Measurements from ENCODE around the gene KRTAP2-3. TPM values are rescaled to one million over a fixed set of nuclear protein-coding genes. Genes with fewer than 3 reads are reported as not detected.

KRTAP2-3 gene
- total RNA-seq, 1 experiment from 2014 or later = 6.3 TPM

DNA sequence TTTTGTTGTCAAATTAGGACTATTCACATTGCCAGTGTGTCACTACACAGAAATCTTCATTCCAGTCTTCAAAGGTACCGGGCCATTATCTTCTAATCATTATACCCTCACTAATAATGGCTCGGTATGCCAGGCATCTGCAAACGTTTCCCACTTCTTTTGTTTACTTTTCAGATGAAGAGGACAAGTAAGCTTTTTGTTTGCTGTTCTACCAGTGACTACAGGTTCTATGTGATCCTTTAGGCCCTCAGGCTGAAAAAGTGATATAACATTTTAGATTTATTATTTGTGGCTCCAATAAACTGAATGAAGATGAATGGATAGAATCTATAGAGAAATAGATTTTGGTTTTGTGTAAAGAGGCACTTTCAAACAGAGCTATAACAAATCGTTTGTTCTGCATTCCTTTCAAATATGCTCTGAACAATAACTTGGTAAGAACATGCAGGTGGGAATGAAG lies 50.6 kb downstream of the KRTAP2-3 start:
- RAD21 ChIA-PET (ENCODE audit: low non-redundant PET in 1 of 2, low total read pairs in 2 of 2, uncharacterized antibody in 2 of 2, unreplicated experiment in 2 of 2) = no interaction called here
- CTCF ChIA-PET = interaction anchor here (0.6 kb wide), 1 partner anchor 487 kb away, joined by 3 read pairs; no protein-coding TSS in a partner anchor
- H3K4me1 ChIP-seq (ENCODE audit: control insufficient read depth in 1 of 2, insufficient read depth in 2 of 2, low read length in 2 of 2) = peaks cover 0 to 6% of the 10 kb centered on the region in 2 experiments; a peak in 2 of 4 replicates
- TF ChIP-seq, protein P1, sequence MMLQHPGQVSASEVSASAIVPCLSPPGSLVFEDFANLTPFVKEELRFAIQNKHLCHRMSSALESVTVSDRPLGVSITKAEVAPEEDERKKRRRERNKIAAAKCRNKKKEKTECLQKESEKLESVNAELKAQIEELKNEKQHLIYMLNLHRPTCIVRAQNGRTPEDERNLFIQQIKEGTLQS (IDR thresholded peaks at IDR 0.05) = no peak
- TF ChIP-seq, protein P2, sequence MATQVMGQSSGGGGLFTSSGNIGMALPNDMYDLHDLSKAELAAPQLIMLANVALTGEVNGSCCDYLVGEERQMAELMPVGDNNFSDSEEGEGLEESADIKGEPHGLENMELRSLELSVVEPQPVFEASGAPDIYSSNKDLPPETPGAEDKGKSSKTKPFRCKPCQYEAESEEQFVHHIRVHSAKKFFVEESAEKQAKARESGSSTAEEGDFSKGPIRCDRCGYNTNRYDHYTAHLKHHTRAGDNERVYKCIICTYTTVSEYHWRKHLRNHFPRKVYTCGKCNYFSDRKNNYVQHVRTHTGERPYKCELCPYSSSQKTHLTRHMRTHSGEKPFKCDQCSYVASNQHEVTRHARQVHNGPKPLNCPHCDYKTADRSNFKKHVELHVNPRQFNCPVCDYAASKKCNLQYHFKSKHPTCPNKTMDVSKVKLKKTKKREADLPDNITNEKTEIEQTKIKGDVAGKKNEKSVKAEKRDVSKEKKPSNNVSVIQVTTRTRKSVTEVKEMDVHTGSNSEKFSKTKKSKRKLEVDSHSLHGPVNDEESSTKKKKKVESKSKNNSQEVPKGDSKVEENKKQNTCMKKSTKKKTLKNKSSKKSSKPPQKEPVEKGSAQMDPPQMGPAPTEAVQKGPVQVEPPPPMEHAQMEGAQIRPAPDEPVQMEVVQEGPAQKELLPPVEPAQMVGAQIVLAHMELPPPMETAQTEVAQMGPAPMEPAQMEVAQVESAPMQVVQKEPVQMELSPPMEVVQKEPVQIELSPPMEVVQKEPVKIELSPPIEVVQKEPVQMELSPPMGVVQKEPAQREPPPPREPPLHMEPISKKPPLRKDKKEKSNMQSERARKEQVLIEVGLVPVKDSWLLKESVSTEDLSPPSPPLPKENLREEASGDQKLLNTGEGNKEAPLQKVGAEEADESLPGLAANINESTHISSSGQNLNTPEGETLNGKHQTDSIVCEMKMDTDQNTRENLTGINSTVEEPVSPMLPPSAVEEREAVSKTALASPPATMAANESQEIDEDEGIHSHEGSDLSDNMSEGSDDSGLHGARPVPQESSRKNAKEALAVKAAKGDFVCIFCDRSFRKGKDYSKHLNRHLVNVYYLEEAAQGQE (IDR thresholded peaks at IDR 0.05; ENCODE audit: low read depth) = no peak
- TF ChIP-seq ZNF274 (IDR thresholded peaks at IDR 0.05; ENCODE audit: low read depth, low read length) (no peak), CEBPB (IDR thresholded peaks at IDR 0.05; ENCODE audit: low read depth) (no peak), RAD21 (IDR thresholded peaks at IDR 0.05; ENCODE audit: low read depth) (no peak), EZH2 (IDR thresholded peaks at IDR 0.05) (no peak), YY1 (IDR thresholded peaks at IDR 0.05; ENCODE audit: extremely low read depth, insufficient replicate concordance, low read depth, low read length) (no peak), POLR2AphosphoS5 (IDR thresholded peaks at IDR 0.05; ENCODE audit: low read depth, low read length) (no peak), SP1 (IDR thresholded peaks at IDR 0.05; ENCODE audit: low read depth) (no peak), FOSL1 (IDR thresholded peaks at IDR 0.05; ENCODE audit: low read depth) (no peak), SRF (IDR thresholded peaks at IDR 0.05; ENCODE audit: low read depth) (no peak)
- TF ChIP-seq, protein P3, sequence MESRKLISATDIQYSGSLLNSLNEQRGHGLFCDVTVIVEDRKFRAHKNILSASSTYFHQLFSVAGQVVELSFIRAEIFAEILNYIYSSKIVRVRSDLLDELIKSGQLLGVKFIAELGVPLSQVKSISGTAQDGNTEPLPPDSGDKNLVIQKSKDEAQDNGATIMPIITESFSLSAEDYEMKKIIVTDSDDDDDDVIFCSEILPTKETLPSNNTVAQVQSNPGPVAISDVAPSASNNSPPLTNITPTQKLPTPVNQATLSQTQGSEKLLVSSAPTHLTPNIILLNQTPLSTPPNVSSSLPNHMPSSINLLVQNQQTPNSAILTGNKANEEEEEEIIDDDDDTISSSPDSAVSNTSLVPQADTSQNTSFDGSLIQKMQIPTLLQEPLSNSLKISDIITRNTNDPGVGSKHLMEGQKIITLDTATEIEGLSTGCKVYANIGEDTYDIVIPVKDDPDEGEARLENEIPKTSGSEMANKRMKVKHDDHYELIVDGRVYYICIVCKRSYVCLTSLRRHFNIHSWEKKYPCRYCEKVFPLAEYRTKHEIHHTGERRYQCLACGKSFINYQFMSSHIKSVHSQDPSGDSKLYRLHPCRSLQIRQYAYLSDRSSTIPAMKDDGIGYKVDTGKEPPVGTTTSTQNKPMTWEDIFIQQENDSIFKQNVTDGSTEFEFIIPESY (IDR thresholded peaks at IDR 0.05; ENCODE audit: extremely low read depth, insufficient replicate concordance, low read length) = no peak
- H2AFZ ChIP-seq (ENCODE audit: low read depth, low read length, poor library complexity, severe bottlenecking) = no peak overlapping the region
- no peaks in the 10 kb centered on the region for H3K9me3 ChIP-seq (ENCODE audit: control insufficient read depth in 1 of 2, insufficient read depth in 1 of 2, low read depth in 1 of 2, low read length in 2 of 2)
- no peak overlapping the region for H3K4me2 ChIP-seq (ENCODE audit: low read length)
- H3K79me2 ChIP-seq (ENCODE audit: insufficient read depth, low read length) = no peaks in the 10 kb centered on the region
- no peaks in the 10 kb centered on the region for H3K27me3 ChIP-seq (ENCODE audit: insufficient read depth, low read length)
- no TSS peak for BruUV-seq (replicated peaks)
- no peak for ATAC-seq
- no peak overlapping the region for H3K27ac ChIP-seq (ENCODE audit: low read depth, low read length)
- H3K4me3 ChIP-seq (replicated peaks in 1 of 2; ENCODE audit: low read depth in 1 of 2, low read length in 2 of 2) = no peak overlapping the region
- H4K20me1 ChIP-seq (ENCODE audit: insufficient read depth) = no peaks in the 10 kb centered on the region
- POLR2A ChIA-PET = no interaction called here
- intact Hi-C loops (cut with micrococcal nuclease) = no loop called here
- DNase-seq (ENCODE audit: low read depth, low spot score) = no peak
- no peak overlapping the region for H3K9ac ChIP-seq (ENCODE audit: low read length)
- H3K9me2 ChIP-seq (ENCODE audit: insufficient read depth) = no peaks in the 10 kb centered on the region
- no peaks in the 10 kb centered on the region for H3K36me3 ChIP-seq (ENCODE audit: control insufficient read depth in 1 of 2, insufficient read depth in 2 of 2, low read length in 2 of 2)

Other genes with a start within 250 kb of the KRTAP2-3 start
- 62.3 TPM for gene KRT10, start 237.5 kb downstream of the KRTAP2-3 start, total RNA-seq (2021; ENCODE audit: unreplicated experiment)
- not detected for gene KRT12, start 192.9 kb downstream of the KRTAP2-3 start, total RNA-seq (2021; ENCODE audit: unreplicated experiment)
- gene KRT20, start 174.9 kb downstream of the KRTAP2-3 start, total RNA-seq (2021; ENCODE audit: unreplicated experiment) = 1.5 TPM
- gene KRT23, start 122.5 kb downstream of the KRTAP2-3 start, total RNA-seq (2021; ENCODE audit: unreplicated experiment) = 19.0 TPM
- gene KRT39, start 93.2 kb downstream of the KRTAP2-3 start, total RNA-seq (2021; ENCODE audit: unreplicated experiment) = not detected
- gene KRT40, start 75.8 kb downstream of the KRTAP2-3 start, total RNA-seq (2021; ENCODE audit: unreplicated experiment) = not detected
- gene KRTAP3-3, start 66.0 kb downstream of the KRTAP2-3 start, total RNA-seq (2021; ENCODE audit: unreplicated experiment) = not detected
- not detected for gene KRTAP3-2, start 60.2 kb downstream of the KRTAP2-3 start, total RNA-seq (2021; ENCODE audit: unreplicated experiment)
- gene KRTAP3-1, start 51.0 kb downstream of the KRTAP2-3 start, total RNA-seq (2021; ENCODE audit: unreplicated experiment) = not detected
- not detected for gene KRTAP1-5, start 32.9 kb downstream of the KRTAP2-3 start, total RNA-seq (2021; ENCODE audit: unreplicated experiment)
- gene KRTAP1-4, start 29.9 kb downstream of the KRTAP2-3 start, total RNA-seq (2021; ENCODE audit: unreplicated experiment) = not detected
- gene KRTAP1-3, start 25.2 kb downstream of the KRTAP2-3 start, total RNA-seq (2021; ENCODE audit: unreplicated experiment) = not detected
- gene KRTAP1-1, start 18.7 kb downstream of the KRTAP2-3 start, total RNA-seq (2021; ENCODE audit: unreplicated experiment) = not detected
- gene KRTAP2-1, start 12.8 kb downstream of the KRTAP2-3 start, total RNA-seq (2021; ENCODE audit: unreplicated experiment) = not detected
- gene KRTAP2-2, start 4.9 kb downstream of the KRTAP2-3 start, total RNA-seq (2021; ENCODE audit: unreplicated experiment) = 1.2 TPM
- gene KRTAP2-4, start 5.8 kb upstream of the KRTAP2-3 start, total RNA-seq (2021; ENCODE audit: unreplicated experiment) = 0.76 TPM
- not detected for gene KRTAP4-7, start 24.0 kb upstream of the KRTAP2-3 start, total RNA-seq (2021; ENCODE audit: unreplicated experiment)
- gene KRTAP4-8, start 38.0 kb upstream of the KRTAP2-3 start, total RNA-seq (2021; ENCODE audit: unreplicated experiment) = not detected
- gene KRTAP4-16, start 42.1 kb upstream of the KRTAP2-3 start, total RNA-seq (2021; ENCODE audit: unreplicated experiment) = not detected
- gene KRTAP4-9, start 45.3 kb upstream of the KRTAP2-3 start, total RNA-seq (2021; ENCODE audit: unreplicated experiment) = not detected
- not detected for gene KRTAP4-11, start 58.3 kb upstream of the KRTAP2-3 start, total RNA-seq (2021; ENCODE audit: unreplicated experiment)
- gene KRTAP4-12, start 64.1 kb upstream of the KRTAP2-3 start, total RNA-seq (2021; ENCODE audit: unreplicated experiment) = not detected
- gene KRTAP4-6, start 80.4 kb upstream of the KRTAP2-3 start, total RNA-seq (2021; ENCODE audit: unreplicated experiment) = not detected
- gene KRTAP4-5, start 89.7 kb upstream of the KRTAP2-3 start, total RNA-seq (2021; ENCODE audit: unreplicated experiment) = not detected
- gene KRTAP4-4, start 100.6 kb upstream of the KRTAP2-3 start, total RNA-seq (2021; ENCODE audit: unreplicated experiment) = not detected
- not detected for gene KRTAP4-3, start 108.1 kb upstream of the KRTAP2-3 start, total RNA-seq (2021; ENCODE audit: unreplicated experiment)
- not detected for gene KRTAP4-2, start 118.1 kb upstream of the KRTAP2-3 start, total RNA-seq (2021; ENCODE audit: unreplicated experiment)
- not detected for gene KRTAP4-1, start 124.8 kb upstream of the KRTAP2-3 start, total RNA-seq (2021; ENCODE audit: unreplicated experiment)
- not detected for gene KRTAP9-1, start 129.8 kb upstream of the KRTAP2-3 start, total RNA-seq (2021; ENCODE audit: unreplicated experiment)
- not detected for gene KRTAP9-2, start 166.5 kb upstream of the KRTAP2-3 start, total RNA-seq (2021; ENCODE audit: unreplicated experiment)
- gene KRTAP9-3, start 172.3 kb upstream of the KRTAP2-3 start, total RNA-seq (2021; ENCODE audit: unreplicated experiment) = not detected
- not detected for gene KRTAP9-8, start 177.9 kb upstream of the KRTAP2-3 start, total RNA-seq (2021; ENCODE audit: unreplicated experiment)
- gene KRTAP9-4, start 189.6 kb upstream of the KRTAP2-3 start, total RNA-seq (2021; ENCODE audit: unreplicated experiment) = not detected
- not detected for gene KRTAP9-9, start 195.3 kb upstream of the KRTAP2-3 start, total RNA-seq (2021; ENCODE audit: unreplicated experiment)
- gene KRTAP9-6, start 205.3 kb upstream of the KRTAP2-3 start, total RNA-seq (2021; ENCODE audit: unreplicated experiment) = not detected
- gene KRTAP9-7, start 215.6 kb upstream of the KRTAP2-3 start, total RNA-seq (2021; ENCODE audit: unreplicated experiment) = not detected
- gene KRTAP29-1, start 242.7 kb upstream of the KRTAP2-3 start, total RNA-seq (2021; ENCODE audit: unreplicated experiment) = 0.22 TPM
- not detected for gene KRTAP16-1, start 249.2 kb upstream of the KRTAP2-3 start, total RNA-seq (2021; ENCODE audit: unreplicated experiment)

All from HCT116 (cell line).